Stimulated activated CD4-positive, alpha-beta T cell treated with anti-CD3 and anti-CD28 coated beads, Interleukin-15, amount 100 ng/mL, for 24 hours (primary cell): Measurements from ENCODE around the gene FBXL2.
"Not testable (repeated sequence)": the region's sequence is repeated elsewhere in the genome, so short reads cannot be mapped to it uniquely, and the experiment has no call there.

Source experiments
- DNase-seq: peaks from one replicate; pipeline ENCODE4 v3.0.0-alpha.2; 2020

FBXL2 gene

GRCh38 chr3:33388374-33389100 is 111.3 kb downstream of the FBXL2 start:
- DNase-seq: no peak

GRCh38 chr3:33389908-33390307 is 112.7 kb downstream of the FBXL2 start:
- DNase-seq: no peak

DNA sequence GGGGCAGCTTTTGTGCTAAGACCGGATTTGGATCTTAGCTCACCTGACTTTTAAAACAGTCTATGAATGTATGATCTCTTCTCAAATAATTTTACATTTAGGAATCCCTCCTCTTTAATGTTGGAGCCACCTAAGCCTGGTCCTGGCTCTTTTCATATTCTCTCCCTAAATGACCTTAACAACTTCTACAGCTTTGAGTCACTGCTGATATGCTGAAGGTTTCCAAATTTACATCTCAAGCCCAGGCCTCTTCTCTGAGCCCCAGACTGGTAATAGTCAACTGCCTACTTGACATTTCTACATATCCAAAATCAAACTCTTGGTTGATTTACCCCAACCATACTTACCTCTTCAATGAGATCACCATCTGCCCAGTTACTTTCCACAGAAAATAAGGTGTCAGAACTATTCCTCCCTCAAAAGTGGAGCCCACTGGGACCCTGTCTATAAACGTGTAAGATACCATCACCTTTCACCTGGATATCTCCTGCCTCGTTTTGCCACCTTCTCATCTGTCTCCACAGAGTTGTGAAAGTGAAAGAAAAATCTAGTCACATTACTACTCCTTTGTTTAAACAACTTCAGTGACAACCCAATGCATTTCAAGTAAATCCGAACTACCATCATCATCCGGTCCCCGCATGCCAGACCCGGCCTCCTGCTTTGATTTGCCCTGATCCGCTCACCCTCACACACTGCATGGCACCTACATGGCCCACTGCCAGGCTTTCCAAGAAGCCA is 114.2 kb downstream of the FBXL2 start:
- DNase-seq: no peak

DNA sequence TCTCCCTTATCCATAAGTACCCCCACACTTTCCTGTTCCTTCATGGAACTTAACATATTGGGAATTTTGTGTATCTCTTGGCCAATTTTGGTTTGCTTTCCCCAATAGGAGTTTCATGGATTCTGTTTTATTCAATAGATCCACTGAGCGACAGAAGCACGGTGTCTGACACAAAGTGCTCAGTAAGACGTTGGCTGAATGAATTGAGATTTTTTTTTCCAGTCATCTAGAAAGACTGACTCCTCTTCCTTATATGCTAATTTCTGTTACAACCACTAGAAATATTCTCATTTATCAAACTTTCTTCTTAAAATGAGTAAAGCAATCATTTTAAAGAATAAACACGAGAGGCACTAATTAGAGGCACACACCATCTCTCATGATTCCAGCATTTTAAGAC is 114.9 kb downstream of the FBXL2 start:
- DNase-seq: no peak

DNA sequence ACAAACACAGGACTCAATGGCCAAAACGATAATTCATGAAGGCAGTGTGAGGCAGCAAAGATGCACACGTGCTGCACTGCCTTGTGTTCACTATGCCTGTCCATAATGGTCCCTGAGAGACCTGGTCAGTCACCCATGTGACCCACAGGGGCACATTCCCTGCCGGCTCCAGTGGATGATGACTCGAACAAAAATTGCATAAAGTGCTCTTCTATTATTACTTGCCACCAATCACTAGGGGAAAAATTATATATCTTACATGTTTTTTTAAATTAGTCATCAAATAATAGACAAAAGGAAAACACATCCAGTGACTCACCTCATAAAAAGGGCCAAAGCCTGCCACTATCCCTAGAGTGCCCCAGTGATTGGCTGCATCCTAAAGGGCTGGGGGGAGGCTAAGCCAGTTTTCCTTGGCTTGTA is 115.5 kb downstream of the FBXL2 start:
- no peak for DNase-seq

DNA sequence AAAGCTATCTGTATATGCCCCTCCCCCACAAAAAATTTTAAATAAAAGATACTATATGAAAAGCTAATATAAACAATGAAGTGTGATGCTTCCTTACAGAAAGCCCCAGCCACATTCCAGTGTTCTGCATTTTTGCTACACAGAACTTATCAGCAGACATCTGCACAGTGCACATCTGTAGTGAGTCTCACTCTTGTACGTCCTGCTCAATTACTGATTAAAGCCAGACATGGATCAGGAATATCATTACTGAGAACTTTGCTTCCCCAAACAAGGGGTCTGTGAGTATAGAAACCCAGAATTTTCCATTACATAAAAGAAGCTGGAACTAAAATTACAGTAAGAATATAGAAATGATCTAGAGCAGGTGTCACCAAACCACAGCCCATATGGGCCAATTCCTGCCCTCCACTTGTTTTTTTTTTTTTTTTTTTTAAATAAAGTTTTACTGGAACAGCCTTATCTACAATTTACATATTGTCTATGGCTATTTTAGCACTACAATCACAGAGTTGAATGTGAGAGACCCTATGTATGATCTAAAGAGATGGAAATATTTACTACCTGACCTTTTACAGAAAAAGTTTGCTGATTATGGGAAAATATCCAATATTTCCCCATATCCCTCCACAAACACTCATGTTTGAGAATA is 117.3 kb downstream of the FBXL2 start:
- no peak for DNase-seq

GRCh38 chr3:33395900-33396299 is 118.7 kb downstream of the FBXL2 start:
- DNase-seq: no peak

DNA sequence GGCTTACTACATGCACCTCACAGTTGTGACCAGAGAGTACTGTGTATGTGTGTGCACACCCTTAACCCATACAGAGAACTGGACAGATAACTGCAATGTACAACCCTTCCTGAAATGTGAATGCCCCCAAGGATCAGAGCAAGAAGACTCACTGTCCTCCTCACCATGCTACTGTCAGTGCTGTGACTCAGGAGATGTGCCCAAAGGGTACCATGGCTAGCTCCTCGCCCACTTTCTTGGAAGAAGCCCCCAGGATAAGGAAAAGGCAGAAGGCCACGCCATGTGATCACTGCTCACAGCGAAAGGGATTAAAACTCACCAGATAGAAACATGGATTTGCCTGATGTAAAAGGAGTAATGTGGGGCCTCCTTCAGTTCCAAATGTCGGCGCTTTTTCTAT is 121.2 kb downstream of the FBXL2 start:
- DNase-seq: no peak

GRCh38 chr3:33401781-33402180 is 124.5 kb downstream of the FBXL2 start:
- no peak for DNase-seq

GRCh38 chr3:33402936-33403335 is 125.7 kb downstream of the FBXL2 start:
- DNase-seq: no peak

DNA sequence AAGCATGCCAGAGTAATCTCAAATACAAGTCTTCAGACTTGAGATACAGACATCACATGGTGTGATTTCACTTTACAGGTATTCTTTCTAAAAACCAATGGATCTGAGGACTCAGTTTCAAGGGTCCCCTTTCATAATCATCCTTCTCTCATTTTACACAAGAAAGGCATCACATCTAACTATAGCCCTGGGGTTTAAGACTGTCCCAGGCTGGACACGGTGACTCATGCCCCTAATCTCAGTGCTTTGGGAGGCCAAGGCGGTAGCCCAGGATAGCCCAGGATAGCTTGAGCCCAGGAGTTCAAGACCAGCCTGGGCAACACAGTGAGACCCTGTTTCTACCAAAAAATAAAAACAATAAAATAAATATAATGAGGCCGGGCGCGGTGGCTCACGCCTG is 126.5 kb downstream of the FBXL2 start:
- no peak for DNase-seq

DNA sequence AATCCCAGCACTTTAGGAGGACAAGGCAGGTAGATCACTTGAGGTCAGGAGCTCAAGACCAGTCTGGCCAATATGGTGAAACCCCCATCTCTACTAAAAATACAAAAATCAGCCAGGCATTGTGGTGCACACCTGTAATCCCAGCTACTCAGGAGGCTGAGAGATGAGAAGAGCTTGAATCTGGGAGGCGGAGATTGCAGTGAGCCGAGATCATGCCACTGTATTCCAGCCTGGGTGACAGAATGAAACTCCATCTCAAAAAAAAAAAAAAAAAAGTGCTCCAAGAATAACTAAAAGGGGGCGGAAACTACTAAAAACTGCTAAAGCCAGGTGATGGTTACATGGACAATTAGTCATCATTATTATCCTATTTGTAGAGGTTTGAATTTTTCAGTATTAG is 133.6 kb downstream of the FBXL2 start:
- DNase-seq: not testable (repeated sequence)

DNA sequence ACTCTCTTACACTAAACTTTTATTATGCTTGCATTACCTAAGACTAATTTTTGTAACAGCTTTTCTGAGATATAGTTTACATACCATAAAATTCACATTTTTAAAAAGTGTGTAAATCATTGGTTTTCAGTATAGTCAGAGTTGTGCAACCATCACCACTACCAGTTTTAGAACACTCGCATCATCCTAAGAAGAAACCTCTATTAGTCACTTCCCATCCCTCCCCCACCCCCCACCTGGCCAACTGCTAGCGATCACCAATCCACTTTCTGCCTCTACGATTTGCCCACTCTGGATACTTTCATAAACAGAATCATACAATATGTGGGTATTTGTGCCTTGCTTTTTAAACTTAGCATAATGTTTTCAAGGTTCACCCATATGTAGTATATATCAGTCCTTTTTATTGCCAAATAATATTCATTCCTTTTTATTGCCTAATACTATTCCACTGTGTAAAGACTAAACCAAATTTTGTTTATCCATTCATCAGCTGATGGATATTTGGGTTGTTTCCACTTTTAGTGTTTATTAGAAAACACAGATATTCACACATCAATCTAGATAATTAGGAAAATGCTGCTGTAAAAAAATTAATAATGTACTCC is 139.9 kb downstream of the FBXL2 start:
- DNase-seq: peak; percentile 41

GRCh38 chr3:33419948-33420347 is 142.7 kb downstream of the FBXL2 start:
- DNase-seq: no peak

GRCh38 chr3:33420966-33421365 is 143.7 kb downstream of the FBXL2 start:
- DNase-seq: no peak

- no peak for DNase-seq
These were observed 147.6 kb downstream of the FBXL2 start for GRCh38 chr3:33424606-33425452.

DNA sequence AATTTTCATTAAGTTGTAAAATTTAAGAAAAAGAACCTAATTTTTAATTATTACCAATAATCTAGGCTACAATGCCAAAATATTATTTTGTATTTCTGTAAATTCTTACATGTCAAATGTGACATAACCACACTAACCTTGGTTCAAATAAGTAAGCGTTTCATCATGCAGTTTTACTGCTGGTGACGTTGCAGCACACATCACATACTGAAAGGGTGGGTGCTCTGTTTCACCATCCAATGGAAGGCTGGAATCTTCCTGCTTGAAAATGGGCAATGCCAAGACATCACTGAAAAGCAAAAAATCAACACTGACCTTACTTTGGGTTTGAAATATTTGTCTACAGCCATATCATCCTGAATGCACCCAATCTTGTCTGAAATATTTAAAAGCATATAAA is 148.2 kb downstream of the FBXL2 start:
- DNase-seq: no peak

DNA sequence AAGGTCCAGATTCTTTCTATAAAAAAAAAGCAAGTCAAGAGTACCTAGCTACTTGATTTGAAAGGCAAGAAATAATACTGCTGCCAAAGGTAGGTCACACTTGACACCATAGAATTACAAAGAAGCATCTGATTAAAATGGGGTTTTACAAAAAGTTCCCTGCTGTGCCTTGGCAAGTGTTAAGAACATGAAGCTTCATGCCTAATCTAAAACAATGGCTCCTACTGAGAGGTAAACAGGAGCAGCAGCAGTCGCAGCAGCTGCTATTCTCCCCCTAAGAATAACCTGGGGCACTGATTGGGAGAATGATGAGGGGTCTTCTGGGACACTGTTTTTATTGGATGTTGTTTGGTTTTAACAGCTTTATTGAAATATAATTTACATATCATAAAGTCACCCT is 148.8 kb downstream of the FBXL2 start:
- DNase-seq: no peak

DNA sequence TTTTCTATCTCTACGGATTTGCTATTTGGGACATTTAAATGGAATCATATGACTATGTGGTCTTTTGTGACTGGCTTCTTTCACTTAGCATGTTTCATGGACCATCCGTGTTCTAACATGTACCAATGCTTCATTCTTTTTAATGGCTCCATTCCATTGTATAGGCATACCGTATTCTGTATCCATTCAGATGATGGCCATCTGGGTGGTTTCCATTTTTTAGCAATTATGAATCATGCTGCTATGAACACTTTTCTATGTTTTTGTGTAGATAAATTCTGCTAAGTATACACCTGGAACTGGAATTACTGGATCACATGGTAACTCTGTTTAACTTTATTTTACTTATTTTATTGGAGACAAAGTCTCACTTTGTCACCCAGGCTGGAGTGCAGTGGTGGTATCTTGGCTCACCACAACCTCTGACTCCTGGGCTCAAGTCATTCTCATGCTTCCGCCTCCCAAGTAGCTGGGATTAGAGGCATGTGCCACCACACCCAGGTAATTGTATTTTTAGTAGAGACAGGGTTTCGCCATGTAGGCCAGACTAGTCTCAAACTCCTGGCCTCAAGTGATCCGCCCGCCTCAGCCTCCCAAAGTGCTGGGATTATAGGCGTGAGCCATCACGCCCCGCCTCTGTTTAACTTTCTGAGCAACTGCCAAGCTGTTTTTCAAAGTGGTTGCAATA is 149.5 kb downstream of the FBXL2 start:
- DNase-seq: no peak

DNA sequence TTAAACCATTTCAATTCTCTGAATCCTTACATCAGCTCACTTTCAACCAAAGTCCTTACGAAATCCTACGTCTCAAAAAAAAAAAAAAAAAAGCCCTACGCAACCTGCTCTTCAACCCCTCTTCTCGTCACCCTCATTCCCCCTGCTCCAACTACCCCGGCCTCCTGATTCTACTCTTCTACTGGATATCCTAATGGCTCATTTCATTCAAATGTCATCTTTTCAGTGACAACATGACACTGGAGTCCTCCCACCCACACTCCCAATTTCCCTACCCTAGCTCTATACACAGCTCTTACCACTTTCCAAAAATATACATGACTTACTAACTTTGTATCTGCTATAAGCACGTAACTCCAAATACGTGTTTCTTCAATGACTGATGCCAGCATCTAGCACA is 151.5 kb downstream of the FBXL2 start:
- no peak for DNase-seq

- DNase-seq: not testable (repeated sequence)
These were observed 152.1 kb downstream of the FBXL2 start for GRCh38 chr3:33429306-33429705.

GRCh38 chr3:33430061-33430460 is 152.8 kb downstream of the FBXL2 start:
- no peak for DNase-seq
